GM23338 (cell line): ENCODE measurements around the gene MAGEA9B.

ENCODE experiments used
- CREB1 ChIP-seq: fragments of 250-450 bp; sonication (Bioruptor Pico); IDR thresholded peaks from 2 replicates; pipeline ENCODE4 v1.5.0; 2020; ENCODE audit warnings: low read depth, mild to moderate bottlenecking, moderate library complexity
- EZH2 ChIP-seq: fragments of 200-600 bp; sonication (generic); IDR thresholded peaks from one replicate; pipeline ENCODE4 v1.8.0; 2017; ENCODE audit warnings: antibody characterized with exemption, mild to moderate bottlenecking, low read depth; ENCODE audit not compliant: unreplicated experiment
- EZH2phosphoT487 ChIP-seq: fragments of 200-600 bp; sonication (generic); IDR thresholded peaks from one replicate; pipeline ENCODE4 v1.8.1; 2018; ENCODE audit warnings: antibody characterized with exemption; ENCODE audit not compliant: unreplicated experiment
- JUNB ChIP-seq: IDR thresholded peaks from one replicate; pipeline ENCODE4 v1.6.1; 2016; ENCODE audit warnings: antibody characterized with exemption; ENCODE audit not compliant: unreplicated experiment
- NANOG ChIP-seq: IDR thresholded peaks from 2 replicates; pipeline ENCODE4 v1.6.1; 2016; ENCODE audit warnings: antibody characterized with exemption, borderline replicate concordance
- POLR2AphosphoS5 ChIP-seq: IDR thresholded peaks from 2 replicates; pipeline ENCODE4 v1.6.1; 2016; ENCODE audit warnings: antibody characterized with exemption, low read depth
- STAT1 ChIP-seq: IDR thresholded peaks from one replicate; pipeline ENCODE4 v1.6.1; 2016; ENCODE audit warnings: antibody characterized with exemption; ENCODE audit not compliant: unreplicated experiment
- TF ChIP-seq, protein P1 (sequence below), 2 experiments: fragments of 200-600 bp in 1 of 2; sonication (generic) in 1 of 2; conservative IDR thresholded peaks; 2 replicates each; pipeline versions ENCODE4 v1.5.1 to v1.6.1; 2016 to 2017; ENCODE audit warnings: antibody characterized with exemption in 2 of 2, low read depth in 2 of 2, mild to moderate bottlenecking in 2 of 2, moderate library complexity in 1 of 2
- TF ChIP-seq, protein P2 (sequence below): IDR thresholded peaks from one replicate; pipeline ENCODE4 v1.6.1; 2018; ENCODE audit warnings: antibody characterized with exemption; ENCODE audit not compliant: unreplicated experiment

DNA sequence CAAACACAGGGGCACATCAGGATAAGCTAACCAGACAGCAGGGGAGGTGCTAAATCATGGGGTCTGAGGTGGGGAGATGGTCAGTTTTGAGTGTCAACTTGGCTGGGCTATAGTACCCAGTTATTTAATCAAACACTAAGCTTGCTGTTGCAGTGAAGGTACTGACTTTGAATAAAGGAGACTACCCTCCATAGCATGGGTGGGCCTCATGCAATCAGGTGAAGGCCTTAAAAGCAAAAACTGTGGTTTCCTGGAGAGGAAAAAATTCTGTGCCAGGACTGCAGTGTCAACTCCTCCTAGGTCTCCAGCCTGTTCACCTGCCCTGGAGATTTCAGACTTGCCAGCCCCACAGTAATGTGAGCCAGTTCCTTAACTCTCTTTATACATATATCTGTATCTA lies 20.4 kb upstream of the MAGEA9B start:
- TF ChIP-seq, protein P1, sequence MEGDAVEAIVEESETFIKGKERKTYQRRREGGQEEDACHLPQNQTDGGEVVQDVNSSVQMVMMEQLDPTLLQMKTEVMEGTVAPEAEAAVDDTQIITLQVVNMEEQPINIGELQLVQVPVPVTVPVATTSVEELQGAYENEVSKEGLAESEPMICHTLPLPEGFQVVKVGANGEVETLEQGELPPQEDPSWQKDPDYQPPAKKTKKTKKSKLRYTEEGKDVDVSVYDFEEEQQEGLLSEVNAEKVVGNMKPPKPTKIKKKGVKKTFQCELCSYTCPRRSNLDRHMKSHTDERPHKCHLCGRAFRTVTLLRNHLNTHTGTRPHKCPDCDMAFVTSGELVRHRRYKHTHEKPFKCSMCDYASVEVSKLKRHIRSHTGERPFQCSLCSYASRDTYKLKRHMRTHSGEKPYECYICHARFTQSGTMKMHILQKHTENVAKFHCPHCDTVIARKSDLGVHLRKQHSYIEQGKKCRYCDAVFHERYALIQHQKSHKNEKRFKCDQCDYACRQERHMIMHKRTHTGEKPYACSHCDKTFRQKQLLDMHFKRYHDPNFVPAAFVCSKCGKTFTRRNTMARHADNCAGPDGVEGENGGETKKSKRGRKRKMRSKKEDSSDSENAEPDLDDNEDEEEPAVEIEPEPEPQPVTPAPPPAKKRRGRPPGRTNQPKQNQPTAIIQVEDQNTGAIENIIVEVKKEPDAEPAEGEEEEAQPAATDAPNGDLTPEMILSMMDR (conservative IDR thresholded peaks at IDR 0.05; ENCODE audit: low read depth in 2 of 2), result no peak
- TF ChIP-seq EZH2, result no peak
- no peak for TF ChIP-seq STAT1
- TF ChIP-seq POLR2AphosphoS5, result no peak
- TF ChIP-seq CREB1 (CRISPR knock-in tag), result no peak
- TF ChIP-seq, protein P2, sequence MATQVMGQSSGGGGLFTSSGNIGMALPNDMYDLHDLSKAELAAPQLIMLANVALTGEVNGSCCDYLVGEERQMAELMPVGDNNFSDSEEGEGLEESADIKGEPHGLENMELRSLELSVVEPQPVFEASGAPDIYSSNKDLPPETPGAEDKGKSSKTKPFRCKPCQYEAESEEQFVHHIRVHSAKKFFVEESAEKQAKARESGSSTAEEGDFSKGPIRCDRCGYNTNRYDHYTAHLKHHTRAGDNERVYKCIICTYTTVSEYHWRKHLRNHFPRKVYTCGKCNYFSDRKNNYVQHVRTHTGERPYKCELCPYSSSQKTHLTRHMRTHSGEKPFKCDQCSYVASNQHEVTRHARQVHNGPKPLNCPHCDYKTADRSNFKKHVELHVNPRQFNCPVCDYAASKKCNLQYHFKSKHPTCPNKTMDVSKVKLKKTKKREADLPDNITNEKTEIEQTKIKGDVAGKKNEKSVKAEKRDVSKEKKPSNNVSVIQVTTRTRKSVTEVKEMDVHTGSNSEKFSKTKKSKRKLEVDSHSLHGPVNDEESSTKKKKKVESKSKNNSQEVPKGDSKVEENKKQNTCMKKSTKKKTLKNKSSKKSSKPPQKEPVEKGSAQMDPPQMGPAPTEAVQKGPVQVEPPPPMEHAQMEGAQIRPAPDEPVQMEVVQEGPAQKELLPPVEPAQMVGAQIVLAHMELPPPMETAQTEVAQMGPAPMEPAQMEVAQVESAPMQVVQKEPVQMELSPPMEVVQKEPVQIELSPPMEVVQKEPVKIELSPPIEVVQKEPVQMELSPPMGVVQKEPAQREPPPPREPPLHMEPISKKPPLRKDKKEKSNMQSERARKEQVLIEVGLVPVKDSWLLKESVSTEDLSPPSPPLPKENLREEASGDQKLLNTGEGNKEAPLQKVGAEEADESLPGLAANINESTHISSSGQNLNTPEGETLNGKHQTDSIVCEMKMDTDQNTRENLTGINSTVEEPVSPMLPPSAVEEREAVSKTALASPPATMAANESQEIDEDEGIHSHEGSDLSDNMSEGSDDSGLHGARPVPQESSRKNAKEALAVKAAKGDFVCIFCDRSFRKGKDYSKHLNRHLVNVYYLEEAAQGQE, result no peak
- TF ChIP-seq JUNB, result no peak
- no peak for TF ChIP-seq EZH2phosphoT487
- no peak for TF ChIP-seq NANOG
